IMR-90 (cell line): Measurements from ENCODE around the gene ZCCHC24. TPM values are rescaled to one million over a fixed set of nuclear protein-coding genes. Genes with fewer than 3 reads are reported as not detected.

Source experiments
- ATAC-seq: fragments of 200-7000 bp; cut with Tn5 transposase; 2 replicates; pipeline ENCODE4 v1.9.1; 2020; ENCODE audit warnings: low read depth, mild to moderate bottlenecking, moderate library complexity
- BruUV-seq: library from RNA; stranded (reverse); fragments of 400-500 nt; replicated peaks from 2 replicates; lab custom pipeline; 2021; lab: Mats Ljungman, UMichigan
- CTCF ChIA-PET: fragments of 300-600 bp; formaldehyde crosslinking; extraction: SDS; loops from one replicate; lab custom pipeline; 2021; ENCODE audit warnings: antibody characterized with exemption; lab: Yijun Ruan, JAX
- POLR2A ChIA-PET: fragments of 300-600 bp; sonication (Branson Sonifier 250); formaldehyde crosslinking; loops from one replicate; lab custom pipeline; 2022; ENCODE audit warnings: antibody characterized with exemption; ENCODE audit not compliant: unreplicated experiment; lab: Charles Lee
- DNase-seq: peaks from one replicate; pipeline ENCODE4 v3.0.0; 2013
- H2AFZ ChIP-seq: replicated peaks from 2 replicates; pipeline ENCODE3; 2013; ENCODE audit warnings: low read length, mild to moderate bottlenecking; ENCODE audit not compliant: poor library complexity
- H2AK5ac ChIP-seq: 2 replicates; pipeline ENCODE4 v1.6.1; 2013; ENCODE audit warnings: low read depth, low read length, inconsistent platforms
- H2AK9ac ChIP-seq: replicated peaks from 2 replicates; pipeline ENCODE3; 2013; ENCODE audit warnings: mild to moderate bottlenecking, low read depth, low read length, moderate library complexity; ENCODE audit not compliant: poor library complexity
- H2BK120ac ChIP-seq: 2 replicates; pipeline ENCODE4 v1.6.1; 2013; ENCODE audit warnings: low read depth, low read length, inconsistent platforms
- H2BK15ac ChIP-seq: 3 replicates; pipeline ENCODE4 v1.6.1; 2013; ENCODE audit warnings: low read depth, low read length, inconsistent platforms
- H2BK20ac ChIP-seq: 2 replicates; pipeline ENCODE4 v1.6.1; 2013; ENCODE audit warnings: low read depth, mild to moderate bottlenecking, inconsistent platforms, low read length, moderate library complexity
- H2BK5ac ChIP-seq: 2 replicates; pipeline ENCODE4 v1.6.1; 2013; ENCODE audit warnings: mild to moderate bottlenecking, low read depth, low read length, inconsistent platforms; ENCODE audit not compliant: poor library complexity, severe bottlenecking
- H3K14ac ChIP-seq: replicated peaks from 2 replicates; pipeline ENCODE4 v1.6.1; 2013; ENCODE audit warnings: low read depth, low read length, inconsistent platforms
- H3K18ac ChIP-seq: 2 replicates; pipeline ENCODE4 v1.6.1; 2013; ENCODE audit warnings: low read depth, low read length, control low read depth
- H3K23ac ChIP-seq: 2 replicates; pipeline ENCODE4 v1.6.1; 2013; ENCODE audit warnings: low read depth, low read length, inconsistent platforms
- H3K27ac ChIP-seq: 2 replicates; pipeline ENCODE4 v1.5.1; 2013; ENCODE audit warnings: mild to moderate bottlenecking, control low read depth, low read length; ENCODE audit not compliant: insufficient read depth
- H3K27me3 ChIP-seq: 2 replicates; pipeline ENCODE4 v1.6.1; 2013; ENCODE audit warnings: low read length; ENCODE audit not compliant: control insufficient read depth, insufficient read depth
- H3K36me3 ChIP-seq: 2 replicates; pipeline ENCODE4 v1.6.1; 2013; ENCODE audit warnings: low read length, mixed read lengths; ENCODE audit not compliant: control insufficient read depth, insufficient read depth
- H3K4ac ChIP-seq: 2 replicates; pipeline ENCODE4 v1.6.1; 2013; ENCODE audit warnings: low read depth, low read length, inconsistent platforms
- H3K4me1 ChIP-seq: 2 replicates; pipeline ENCODE4 v1.6.1; 2013; ENCODE audit warnings: low read length, mixed read lengths; ENCODE audit not compliant: control insufficient read depth, insufficient read depth
- H3K4me2 ChIP-seq: 2 replicates; pipeline ENCODE4 v1.6.1; 2013; ENCODE audit warnings: low read depth, mild to moderate bottlenecking, control low read depth, low read length, moderate library complexity
- H3K4me3 ChIP-seq: 2 replicates; pipeline ENCODE4 v1.5.1; 2013; ENCODE audit warnings: low read depth, mild to moderate bottlenecking, control low read depth, low read length, moderate library complexity; ENCODE audit not compliant: insufficient read depth
- H3K56ac ChIP-seq: 2 replicates; pipeline ENCODE4 v1.6.1; 2013; ENCODE audit warnings: low read length, inconsistent platforms; ENCODE audit not compliant: insufficient read depth; ENCODE audit errors: extremely low read depth
- H3K79me1 ChIP-seq, 2 experiments: 2 replicates each; pipeline ENCODE4 v1.6.1; 2013; ENCODE audit warnings: low read length in 2 of 2, inconsistent platforms in 1 of 2, low read depth in 1 of 2
- H3K9ac ChIP-seq: 2 replicates; pipeline ENCODE4 v1.6.1; 2013; ENCODE audit warnings: low read depth, low read length, control low read depth
- H3K9me1 ChIP-seq: 2 replicates; pipeline ENCODE4 v1.6.1; 2013; ENCODE audit warnings: low read length, inconsistent platforms; ENCODE audit not compliant: insufficient read depth
- H3K9me3 ChIP-seq: 2 replicates; pipeline ENCODE4 v1.6.1; 2013; ENCODE audit warnings: low read length; ENCODE audit not compliant: control insufficient read depth, insufficient read depth
- H4K20me1 ChIP-seq: 2 replicates; pipeline ENCODE4 v1.6.1; 2013; ENCODE audit warnings: low read length, inconsistent platforms; ENCODE audit not compliant: insufficient read depth
- H4K5ac ChIP-seq: 2 replicates; pipeline ENCODE4 v1.6.1; 2013; ENCODE audit warnings: mild to moderate bottlenecking, low read depth, low read length, control low read depth
- H4K8ac ChIP-seq, 2 experiments: 2 replicates each; pipeline ENCODE4 v1.6.1; 2013; ENCODE audit warnings: low read depth in 2 of 2, low read length in 2 of 2, control low read depth in 1 of 2, inconsistent platforms in 1 of 2
- H4K91ac ChIP-seq: 2 replicates; pipeline ENCODE4 v1.6.1; 2013; ENCODE audit warnings: low read depth, low read length, inconsistent platforms; ENCODE audit not compliant: insufficient read depth
- BHLHE40 ChIP-seq: fragments of 150-350 bp; IDR thresholded peaks from 2 replicates; pipeline ENCODE4 v1.6.1; 2016; ENCODE audit warnings: mild to moderate bottlenecking, low read depth, low read length
- WGBS, 2 experiments: methylation state at CpG; one replicate each; pipeline versions ENCODE4 v1.1.5 to v1.1.7; 2013; ENCODE audit warnings: missing lambda C conversion rate in 2 of 2; ENCODE audit not compliant: insufficient read length in 1 of 2; ENCODE audit errors: extremely low coverage in 2 of 2; 5-methylcytosine and 5-hydroxymethylcytosine counted together
- dilution Hi-C: fragments of 300-500 bp; cut with HindIII; formaldehyde crosslinking; loops from one replicate; pipeline ENCODE4 v1.14.3; 2018; ENCODE audit warnings: low sequenced_read_pairs; ENCODE audit not compliant: unreplicated experiment
- in situ Hi-C: fragments of 300-500 bp; cut with MboI; formaldehyde crosslinking; loops from 3 replicates; pipeline ENCODE4 v1.14.3; 2019; ENCODE audit warnings: low sequenced_read_pairs, inconsistent platforms, mixed read lengths
- intact Hi-C: fragments of 100-400 bp; cut with micrococcal nuclease; formaldehyde crosslinking; loops from 2 replicates; pipeline ENCODE4 v1.10.0; 2022
- polyA plus RNA-seq, 3 experiments: library from polyadenylated mRNA; depleted of rRNA; stranded (reverse); fragments of >200 nt; gene quantifications; 2 replicates each; pipeline ENCODE4 v1.2.3, GENCODE V29; 2012; ENCODE audit warnings: low replicate concordance in 1 of 3
- total RNA-seq: library from RNA; depleted of rRNA; stranded (reverse); fragments of >200 nt; gene quantifications from 2 replicates; pipeline ENCODE4 v1.2.3, GENCODE V29; 2012

ZCCHC24 gene
- total and polyA plus RNA-seq, 2 of the 4 experiments (the other 2 are of a cell fraction): 15.1 to 25.9 TPM

GRCh38 chr10:79380946-79381721, 64.3 kb downstream of the ZCCHC24 start:
- peaks cover 19% of the 10 kb centered on the region; the same call in 1 of the 2 replicates for H3K36me3 ChIP-seq
- in situ Hi-C loops: loop anchor here (25.0 kb wide), 1 partner anchor 106 kb away; no protein-coding TSS in a partner anchor
- ChIA-PET CTCF (no interaction called here), POLR2A (no interaction called here)
- no peak for TF ChIP-seq BHLHE40
- H2BK5ac ChIP-seq: peak overlapping the region; percentile 73
- H4K20me1 ChIP-seq: no peaks in the 10 kb centered on the region
- intact Hi-C loops: no loop called here
- H2AFZ ChIP-seq: peak overlapping the region; percentile 40
- H3K79me1 ChIP-seq: peaks cover 3 to 18% of the 10 kb centered on the region in 2 experiments; a peak in 1 of 4 replicates
- peak overlapping the region; percentile 84 for H3K4ac ChIP-seq
- peak overlapping the region; percentile 95 for H4K91ac ChIP-seq
- H2BK120ac ChIP-seq: peak overlapping the region; percentile 94
- peak overlapping the region; percentile 94 for H2AK9ac ChIP-seq
- no peak for DNase-seq
- peaks cover 25% of the 10 kb centered on the region; the same call in 1 of the 2 replicates for H3K9me1 ChIP-seq
- H2AK5ac ChIP-seq: peak overlapping the region; percentile 92
- H3K9ac ChIP-seq: peak overlapping the region; percentile 29
- dilution Hi-C loops: no loop called here
- peak overlapping the region; percentile 58 for H4K5ac ChIP-seq
- peak overlapping the region; percentile 88; the same call in 1 of the 3 replicates for H2BK15ac ChIP-seq
- no peak overlapping the region for H3K4me3 ChIP-seq
- H3K56ac ChIP-seq: peak overlapping the region; percentile 49; the same call in 1 of the 2 replicates
- 25% methylated on average over 2 of the region's 9 CpGs; no CpG with 5 or more reads in 1 of the 2 experiments for WGBS, 2 experiments
- H2BK20ac ChIP-seq: peak overlapping the region; percentile 83
- H4K8ac ChIP-seq: peak overlapping the region; percentile 78 to 94
- peak overlapping the region; percentile 70 for H3K18ac ChIP-seq
- no peak overlapping the region for H3K4me2 ChIP-seq
- no TSS peak for BruUV-seq
- peak overlapping the region; percentile 86; the same call in 1 of the 2 replicates for H3K23ac ChIP-seq
- peaks cover 27% of the 10 kb centered on the region for H3K4me1 ChIP-seq
- ATAC-seq: peak; percentile 4
- peak overlapping the region; percentile 95 for H3K14ac ChIP-seq
- H3K27ac ChIP-seq: peak overlapping the region; percentile 79
- H3K27me3 ChIP-seq: no peaks in the 10 kb centered on the region
- H3K9me3 ChIP-seq: no peaks in the 10 kb centered on the region
